Measurements from ENCODE around the gene SCAF11. TPM values are rescaled to one million over a fixed set of nuclear protein-coding genes. Genes with fewer than 3 reads are reported as not detected.
A peak's percentile ranks its signal among the peaks of the same experiment; 100 is the strongest.
"Not testable (repeated sequence)": the region's sequence is repeated elsewhere in the genome, so short reads cannot be mapped to it uniquely, and the experiment has no call there.

SCAF11 gene, protein sequence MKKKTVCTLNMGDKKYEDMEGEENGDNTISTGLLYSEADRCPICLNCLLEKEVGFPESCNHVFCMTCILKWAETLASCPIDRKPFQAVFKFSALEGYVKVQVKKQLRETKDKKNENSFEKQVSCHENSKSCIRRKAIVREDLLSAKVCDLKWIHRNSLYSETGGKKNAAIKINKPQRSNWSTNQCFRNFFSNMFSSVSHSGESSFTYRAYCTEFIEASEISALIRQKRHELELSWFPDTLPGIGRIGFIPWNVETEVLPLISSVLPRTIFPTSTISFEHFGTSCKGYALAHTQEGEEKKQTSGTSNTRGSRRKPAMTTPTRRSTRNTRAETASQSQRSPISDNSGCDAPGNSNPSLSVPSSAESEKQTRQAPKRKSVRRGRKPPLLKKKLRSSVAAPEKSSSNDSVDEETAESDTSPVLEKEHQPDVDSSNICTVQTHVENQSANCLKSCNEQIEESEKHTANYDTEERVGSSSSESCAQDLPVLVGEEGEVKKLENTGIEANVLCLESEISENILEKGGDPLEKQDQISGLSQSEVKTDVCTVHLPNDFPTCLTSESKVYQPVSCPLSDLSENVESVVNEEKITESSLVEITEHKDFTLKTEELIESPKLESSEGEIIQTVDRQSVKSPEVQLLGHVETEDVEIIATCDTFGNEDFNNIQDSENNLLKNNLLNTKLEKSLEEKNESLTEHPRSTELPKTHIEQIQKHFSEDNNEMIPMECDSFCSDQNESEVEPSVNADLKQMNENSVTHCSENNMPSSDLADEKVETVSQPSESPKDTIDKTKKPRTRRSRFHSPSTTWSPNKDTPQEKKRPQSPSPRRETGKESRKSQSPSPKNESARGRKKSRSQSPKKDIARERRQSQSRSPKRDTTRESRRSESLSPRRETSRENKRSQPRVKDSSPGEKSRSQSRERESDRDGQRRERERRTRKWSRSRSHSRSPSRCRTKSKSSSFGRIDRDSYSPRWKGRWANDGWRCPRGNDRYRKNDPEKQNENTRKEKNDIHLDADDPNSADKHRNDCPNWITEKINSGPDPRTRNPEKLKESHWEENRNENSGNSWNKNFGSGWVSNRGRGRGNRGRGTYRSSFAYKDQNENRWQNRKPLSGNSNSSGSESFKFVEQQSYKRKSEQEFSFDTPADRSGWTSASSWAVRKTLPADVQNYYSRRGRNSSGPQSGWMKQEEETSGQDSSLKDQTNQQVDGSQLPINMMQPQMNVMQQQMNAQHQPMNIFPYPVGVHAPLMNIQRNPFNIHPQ (N-terminal part only)
- total RNA-seq (ENCODE audit: unreplicated experiment) = 63.4 TPM
- long read RNA-seq, full-length matches to known transcripts = 5 of 19 reads
- long read RNA-seq, partial matches to known transcripts = 12 of 19 reads
- long read RNA-seq, other reads (novel, unspliced or antisense) = 2 of 19 reads

GRCh38 chr12:45990468-45991283 is at the start of gene SCAF11:
TSS of gene SCAF11 (minus strand) at chr12:45990574. CDS start at chr12:45964167, 26,407 bp downstream.
- DNase-seq = peak; percentile 100
- Mint-ChIP-seq H3K36me3 (ENCODE audit: unreplicated experiment) (no peaks in the 10 kb centered on the region), H3K9me3 (ENCODE audit: unreplicated experiment) (peaks cover 7% of the 10 kb centered on the region), H3K4me1 (ENCODE audit: low read depth, unreplicated experiment) (peaks cover 16% of the 10 kb centered on the region), H3K27me3 (ENCODE audit: unreplicated experiment) (peaks cover 18% of the 10 kb centered on the region), H3K4me3 (ENCODE audit: unreplicated experiment) (peak within 1 kb of the TSS; percentile 98), H3K27ac (ENCODE audit: unreplicated experiment) (peak within 1 kb of the TSS; percentile 97)
- TF ChIP-seq CTCF (IDR thresholded peaks at IDR 0.05; ENCODE audit: partially characterized antibody, unreplicated experiment) = peak; percentile 94

GRCh38 chr12:46037066-46037465 is 46.7 kb upstream of the SCAF11 start:
- H3K4me3 Mint-ChIP-seq (ENCODE audit: unreplicated experiment); H3K36me3 Mint-ChIP-seq (ENCODE audit: unreplicated experiment); H3K9me3 Mint-ChIP-seq (ENCODE audit: unreplicated experiment); DNase-seq; H3K27ac Mint-ChIP-seq (ENCODE audit: unreplicated experiment); H3K27me3 Mint-ChIP-seq (ENCODE audit: unreplicated experiment); H3K4me1 Mint-ChIP-seq (ENCODE audit: low read depth, unreplicated experiment): not testable (repeated sequence)

- H3K27me3 Mint-ChIP-seq (ENCODE audit: unreplicated experiment) = no peaks in the 10 kb centered on the region
- no peak for DNase-seq
- no peak overlapping the region for H3K4me3 Mint-ChIP-seq (ENCODE audit: unreplicated experiment)
- H3K4me1 Mint-ChIP-seq (ENCODE audit: low read depth, unreplicated experiment) = no peaks in the 10 kb centered on the region
- peaks cover 25% of the 10 kb centered on the region for H3K36me3 Mint-ChIP-seq (ENCODE audit: unreplicated experiment)
- peaks cover 17% of the 10 kb centered on the region for H3K9me3 Mint-ChIP-seq (ENCODE audit: unreplicated experiment)
- H3K27ac Mint-ChIP-seq (ENCODE audit: unreplicated experiment) = no peak overlapping the region
- no peak for TF ChIP-seq CTCF (IDR thresholded peaks at IDR 0.05; ENCODE audit: partially characterized antibody, unreplicated experiment)
These were observed 36.8 kb upstream of the SCAF11 start for GRCh38 chr12:46027172-46027571.

DNA sequence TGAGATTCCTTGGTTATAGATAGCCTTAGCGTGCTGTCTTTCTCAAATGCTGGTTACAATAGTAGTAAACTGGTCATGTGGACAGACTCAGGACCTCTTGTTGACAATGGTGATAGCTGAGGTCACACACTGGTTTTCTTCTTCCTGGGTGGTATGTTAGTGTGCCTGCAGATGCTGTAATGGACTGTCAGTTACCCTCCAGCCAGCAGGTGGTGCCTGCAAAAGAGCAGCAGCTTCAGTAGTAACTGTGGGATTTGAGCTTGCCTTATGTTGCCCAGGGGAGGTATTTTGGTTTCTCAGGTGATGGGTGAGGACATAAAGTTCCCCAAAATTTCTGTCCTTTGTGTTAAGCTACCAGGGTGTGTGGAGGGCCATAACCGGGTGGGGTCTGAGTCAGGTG is 33.7 kb upstream of the SCAF11 start:
- no peak for DNase-seq
- Mint-ChIP-seq H3K27me3 (ENCODE audit: unreplicated experiment) (no peaks in the 10 kb centered on the region), H3K9me3 (ENCODE audit: unreplicated experiment) (peaks cover 17% of the 10 kb centered on the region), H3K4me3 (ENCODE audit: unreplicated experiment) (no peak overlapping the region), H3K27ac (ENCODE audit: unreplicated experiment) (no peak overlapping the region), H3K4me1 (ENCODE audit: low read depth, unreplicated experiment) (no peaks in the 10 kb centered on the region), H3K36me3 (ENCODE audit: unreplicated experiment) (peaks cover 25% of the 10 kb centered on the region)
- no peak for TF ChIP-seq CTCF (IDR thresholded peaks at IDR 0.05; ENCODE audit: partially characterized antibody, unreplicated experiment)

Measured in glutamatergic neuron (in vitro differentiated cells).